Pancreas (tissue), 10 donors: ENCODE data around the gene PPP1R11. TPM values are rescaled to one million over a fixed set of nuclear protein-coding genes. Genes with fewer than 3 reads are reported as not detected.
A peak's percentile ranks its signal among the peaks of the same experiment; 100 is the strongest.
"Not testable (repeated sequence)": the region's sequence is repeated elsewhere in the genome, so short reads cannot be mapped to it uniquely, and the experiment has no call there.

ENCODE experiments used
- ATAC-seq, 4 donors: fragments of 200-7000 bp; cut with Tn5 transposase; one replicate each; pipeline versions ENCODE4 v1.8.0 to v1.9.1; 2020; ENCODE audit warnings: mild to moderate bottlenecking in 4 of 4, moderate library complexity in 4 of 4
- DNase-seq, 6 donors: peaks; one replicate each; pipeline ENCODE4 v3.0.0-alpha.2; 2020
- FAIRE-seq: peaks from 2 replicates; lab custom pipeline; 2012; peaks lifted over from hg19 to GRCh38; lab: Jason Lieb, UNC
- H3K27ac ChIP-seq, 4 donors: fragments of 200-600 bp; sonication (generic); 1 replicate in 3 of 4; 2 replicates in 1 of 4; pipeline versions ENCODE4 v1.5.0 to v1.8.0; 2020
- H3K27me3 ChIP-seq, 4 donors: fragments of 200-600 bp; one replicate each; pipeline ENCODE4 v1.8.0; 2021
- H3K36me3 ChIP-seq, 3 donors: fragments of 200-600 bp; sonication (generic) in 1 of 3; one replicate each; pipeline versions ENCODE4 v1.5.0 to v1.8.0; 2020 to 2021
- H3K4me1 ChIP-seq, 3 donors: fragments of 200-600 bp; one replicate each; pipeline ENCODE4 v1.8.0; 2021
- H3K4me3 ChIP-seq, 4 donors: fragments of 200-600 bp; sonication (generic) in 2 of 4; one replicate each; pipeline versions ENCODE4 v1.5.0 to v1.8.0; 2020 to 2021
- H3K9me3 ChIP-seq, 4 donors: fragments of 200-600 bp; one replicate each; pipeline ENCODE4 v1.8.0; 2021
- WGBS, 2 donors: extraction: QIAGEN DNeasy Blood & Tissue Kit; methylation state at CpG; one replicate each; pipeline ENCODE4 v1.1.7; 2013; 5-methylcytosine and 5-hydroxymethylcytosine counted together
- intact Hi-C, 3 donors: fragments of 100-400 bp; cut with DNase I; formaldehyde crosslinking; loops; one replicate each; pipeline versions ENCODE4 v1.11.1 to v1.14.2; 2022
- polyA plus RNA-seq, 2 donors: library from polyadenylated mRNA; stranded (reverse); fragments of 200-250 nt; gene quantifications; one replicate each; pipeline ENCODE4 v1.2.3, GENCODE V29; 2013
- total RNA-seq, 6 donors: library from RNA; stranded (reverse); fragmentation: NEBNext Ultra II Directional in 4 of 6; extraction: Animal tissue kit (Norgen Biotek cat#: 25700) in 4 of 6; gene quantifications; one replicate each; pipeline versions ENCODE4 v1.2.1 to v1.2.4, GENCODE V29; 2021 to 2023
- TF ChIP-seq, protein P1 (sequence below), 4 donors: fragments of 200-600 bp; sonication (generic) in 3 of 4; IDR thresholded peaks; one replicate each; pipeline versions ENCODE4 v1.5.0 to v1.8.0; 2021; ENCODE audit warnings: antibody characterized with exemption in 4 of 4
- donor health status: healthy with polysubstance abuse.
- donor health status: DM: no; HTN: no; CAD: no; lungs with moderate emphysema.
- donor health status: DM: no; HTN: no; CAD: no.
- donor health status: control.
- donor health status: control.
- donor health status: Bipolar disorder and iron deficiency.
- donor health status: DM: yes; HTN: yes; CAD: no.
- donor health status: DM: no; HTN: no; CAD: no.
- donor health status: DM: no; HTN: no; CAD: no.
- donor health status: DM: yes; HTN: yes; CAD: no.

The PPP1R11 gene
- total and polyA plus RNA-seq, 8 donors: 17.9 to 36.9 (median 23.8) TPM

GRCh38 chr6:30025186-30025585 lies 41.8 kb upstream of the PPP1R11 start:
- H3K27ac ChIP-seq: no peak overlapping the region
- no peak for DNase-seq
- ATAC-seq: peak in 2 of 4 donors; percentile 43 to 59
- H3K4me1 ChIP-seq: no peaks in the 10 kb centered on the region
- no peaks in the 10 kb centered on the region for H3K9me3 ChIP-seq
- TF ChIP-seq, protein P1, sequence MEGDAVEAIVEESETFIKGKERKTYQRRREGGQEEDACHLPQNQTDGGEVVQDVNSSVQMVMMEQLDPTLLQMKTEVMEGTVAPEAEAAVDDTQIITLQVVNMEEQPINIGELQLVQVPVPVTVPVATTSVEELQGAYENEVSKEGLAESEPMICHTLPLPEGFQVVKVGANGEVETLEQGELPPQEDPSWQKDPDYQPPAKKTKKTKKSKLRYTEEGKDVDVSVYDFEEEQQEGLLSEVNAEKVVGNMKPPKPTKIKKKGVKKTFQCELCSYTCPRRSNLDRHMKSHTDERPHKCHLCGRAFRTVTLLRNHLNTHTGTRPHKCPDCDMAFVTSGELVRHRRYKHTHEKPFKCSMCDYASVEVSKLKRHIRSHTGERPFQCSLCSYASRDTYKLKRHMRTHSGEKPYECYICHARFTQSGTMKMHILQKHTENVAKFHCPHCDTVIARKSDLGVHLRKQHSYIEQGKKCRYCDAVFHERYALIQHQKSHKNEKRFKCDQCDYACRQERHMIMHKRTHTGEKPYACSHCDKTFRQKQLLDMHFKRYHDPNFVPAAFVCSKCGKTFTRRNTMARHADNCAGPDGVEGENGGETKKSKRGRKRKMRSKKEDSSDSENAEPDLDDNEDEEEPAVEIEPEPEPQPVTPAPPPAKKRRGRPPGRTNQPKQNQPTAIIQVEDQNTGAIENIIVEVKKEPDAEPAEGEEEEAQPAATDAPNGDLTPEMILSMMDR (IDR thresholded peaks at IDR 0.05): no peak
- H3K36me3 ChIP-seq: no peaks in the 10 kb centered on the region
- no peaks in the 10 kb centered on the region for H3K27me3 ChIP-seq
- H3K4me3 ChIP-seq: no peak overlapping the region
- 30 to 55% methylated on average over 1 of the region's 1 CpG for WGBS, 2 donors
- intact Hi-C loops: no loop called here
- no peak for FAIRE-seq

DNA sequence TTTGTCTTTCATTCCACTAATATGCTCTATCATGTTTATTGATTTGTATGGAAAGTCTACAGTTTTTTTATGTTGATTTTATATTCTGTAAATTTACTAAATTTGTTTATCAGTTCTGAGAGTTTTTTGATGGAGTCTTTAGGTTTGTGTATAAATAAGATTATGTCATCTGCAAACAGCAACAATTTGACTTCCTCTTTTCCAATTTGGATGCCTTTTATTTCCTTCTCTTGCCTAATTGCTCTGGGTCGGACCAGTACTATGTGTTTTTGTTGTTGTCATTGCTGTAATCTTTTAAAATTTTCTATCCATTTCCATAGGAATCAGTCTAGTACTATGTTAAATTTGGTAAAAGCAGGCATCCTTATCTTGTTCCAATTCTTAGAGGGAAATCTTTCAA lies 37.4 kb upstream of the PPP1R11 start:
- WGBS, 2 donors: 90 to 91% methylated on average over 1 of the region's 1 CpG
- Histone ChIP-seq H3K4me1 (no peaks in the 10 kb centered on the region), H3K4me3 (no peak overlapping the region), H3K9me3 (no peaks in the 10 kb centered on the region), H3K27me3 (no peaks in the 10 kb centered on the region), H3K27ac (no peak overlapping the region), H3K36me3 (no peaks in the 10 kb centered on the region)
- DNase-seq (no peak), FAIRE-seq (no peak), ATAC-seq (no peak)
- intact Hi-C loops: no loop called here
- TF ChIP-seq, protein P1 (IDR thresholded peaks at IDR 0.05): no peak

- TF ChIP-seq, protein P1 (IDR thresholded peaks at IDR 0.05): no peak
- Histone ChIP-seq H3K4me3 (no peak overlapping the region), H3K36me3 (no peaks in the 10 kb centered on the region), H3K27me3 (no peaks in the 10 kb centered on the region), H3K9me3 (no peaks in the 10 kb centered on the region), H3K4me1 (no peaks in the 10 kb centered on the region), H3K27ac (no peak overlapping the region)
- DNase-seq (no peak), FAIRE-seq (no peak), ATAC-seq (peak in 3 of 4 donors; percentile 43 to 61 (median 45))
- intact Hi-C loops: no loop called here
Measured at GRCh38 chr6:30031381-30031780, 35.6 kb upstream of the PPP1R11 start.

GRCh38 chr6:30033440-30033839 lies 33.6 kb upstream of the PPP1R11 start:
- DNase-seq: peak in 1 of 6 donors; percentile 49
- intact Hi-C loops, H3K9me3 ChIP-seq, H3K36me3 ChIP-seq, H3K4me3 ChIP-seq, FAIRE-seq, H3K27ac ChIP-seq, H3K4me1 ChIP-seq, H3K27me3 ChIP-seq: not testable (repeated sequence)
- WGBS, 2 donors: 65 to 75% methylated on average over 5 of the region's 5 CpGs
- ATAC-seq: peak in 3 of 4 donors; percentile 51 to 61 (median 52)

DNA sequence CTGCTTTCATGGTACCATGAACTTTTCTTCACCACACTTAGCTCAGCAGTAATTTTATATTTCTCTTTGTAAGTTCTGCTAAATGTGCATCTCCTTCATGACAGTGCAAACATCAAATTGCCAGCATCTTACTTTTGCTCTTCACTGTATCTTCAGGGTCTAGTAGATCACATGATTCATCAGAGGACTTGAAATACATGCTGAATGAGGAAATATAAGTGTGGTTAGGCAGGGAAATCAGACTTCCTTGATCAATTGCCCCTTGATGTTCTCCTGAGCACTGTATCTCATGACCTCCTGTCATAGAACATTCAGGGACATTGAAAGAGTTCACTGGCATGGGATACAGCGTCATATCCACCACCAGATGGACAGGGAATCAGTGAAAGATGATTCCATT lies 31.2 kb upstream of the PPP1R11 start:
- FAIRE-seq (no peak), ATAC-seq (no peak), DNase-seq (no peak)
- Histone ChIP-seq H3K4me1 (no peaks in the 10 kb centered on the region), H3K27ac (no peak overlapping the region), H3K36me3 (no peaks in the 10 kb centered on the region), H3K9me3 (no peaks in the 10 kb centered on the region), H3K4me3 (no peak overlapping the region), H3K27me3 (no peaks in the 10 kb centered on the region)
- TF ChIP-seq, protein P1 (IDR thresholded peaks at IDR 0.05): no peak
- intact Hi-C loops: no loop called here
- WGBS, 2 donors: 95 to 100% methylated on average over 1 of the region's 1 CpG
